H1 (cell line): ENCODE results near the gene SMARCA4. TPM values are rescaled to one million over a fixed set of nuclear protein-coding genes. Genes with fewer than 3 reads are reported as not detected.

Experiments
- CTCF ChIA-PET: fragments of 300-600 bp; sonication (Branson Sonifier 250); formaldehyde crosslinking; loops from one replicate; lab custom pipeline; 2021; ENCODE audit not compliant: partially characterized antibody; lab: Charles Lee
- POLR2A ChIA-PET: fragments of 300-600 bp; sonication (Branson Sonifier 250); formaldehyde crosslinking; loops from one replicate; lab custom pipeline; 2021; ENCODE audit warnings: inconsistent platforms; ENCODE audit not compliant: partially characterized antibody; lab: Charles Lee
- DNase-seq, 2 experiments: peaks; one replicate each; pipeline versions ENCODE4 v3.0.0 to v3.0.0-alpha.2; 2010 to 2022; ENCODE audit warnings: low spot score in 2 of 2, low read depth in 1 of 2, mixed read lengths in 1 of 2
- FAIRE-seq: peaks from 2 replicates; lab custom pipeline; 2011; peaks lifted over from hg19 to GRCh38; lab: Jason Lieb, UNC
- H2AFZ ChIP-seq: 2 replicates; pipeline ENCODE4 v1.8.1; 2012; ENCODE audit warnings: low read length, inconsistent platforms
- H2AK5ac ChIP-seq: 2 replicates; pipeline ENCODE4 v1.6.1; 2013; ENCODE audit warnings: low read depth, low read length
- H2BK120ac ChIP-seq: replicated peaks from 2 replicates; pipeline ENCODE3; 2013; ENCODE audit warnings: low read depth, low read length, inconsistent platforms
- H2BK12ac ChIP-seq: 2 replicates; pipeline ENCODE4 v1.6.1; 2013; ENCODE audit warnings: low read depth, low read length
- H2BK15ac ChIP-seq: 2 replicates; pipeline ENCODE4 v1.6.1; 2013; ENCODE audit warnings: low read length
- H2BK20ac ChIP-seq: 2 replicates; pipeline ENCODE4 v1.6.1; 2013; ENCODE audit warnings: low read length
- H2BK5ac ChIP-seq: 2 replicates; pipeline ENCODE4 v1.6.1; 2013; ENCODE audit warnings: low read depth, low read length
- H3K14ac ChIP-seq: 2 replicates; pipeline ENCODE4 v1.6.1; 2013; ENCODE audit warnings: inconsistent platforms; ENCODE audit not compliant: insufficient read length
- H3K18ac ChIP-seq: 2 replicates; pipeline ENCODE4 v1.6.1; 2013; ENCODE audit warnings: low read length; ENCODE audit errors: extremely low read depth
- H3K23ac ChIP-seq: 2 replicates; pipeline ENCODE4 v1.6.1; 2013; ENCODE audit warnings: inconsistent platforms; ENCODE audit not compliant: insufficient read length
- H3K23me2 ChIP-seq: 2 replicates; pipeline ENCODE4 v1.6.1; 2013; ENCODE audit warnings: low read depth, low read length
- H3K27ac ChIP-seq: 2 replicates; pipeline ENCODE4 v1.6.1; 2011; ENCODE audit warnings: low read depth, low read length, inconsistent platforms
- H3K27me3 ChIP-seq, 4 experiments: replicated peaks in 1 of 4; 1 replicate in 1 of 4; 2 replicates in 3 of 4; pipeline versions ENCODE4 v1.6.1 to v1.8.1; 2011 to 2013; ENCODE audit warnings: low read length in 3 of 4, mild to moderate bottlenecking in 3 of 4, inconsistent platforms in 2 of 4, mixed read lengths in 2 of 4, moderate library complexity in 1 of 4; ENCODE audit not compliant: control insufficient read depth in 3 of 4, insufficient read depth in 3 of 4; ENCODE audit errors: extremely low read depth in 1 of 4
- H3K36me3 ChIP-seq, 4 experiments: 2 replicates each; pipeline versions ENCODE4 v1.6.1 to v1.8.1; 2011 to 2013; ENCODE audit warnings: mild to moderate bottlenecking in 4 of 4, low read length in 3 of 4, moderate library complexity in 2 of 4, control low read depth in 1 of 4, inconsistent platforms in 1 of 4; ENCODE audit not compliant: insufficient read depth in 4 of 4, control insufficient read depth in 2 of 4
- H3K4ac ChIP-seq: replicated peaks from 2 replicates; pipeline ENCODE3; 2013; ENCODE audit warnings: low read length, low read depth, mixed read lengths, inconsistent platforms; ENCODE audit not compliant: insufficient read length
- H3K4me1 ChIP-seq, 4 experiments: replicated peaks in 1 of 4; 1 replicate in 1 of 4; 2 replicates in 3 of 4; pipeline versions ENCODE4 v1.6.1 to v1.8.1; 2011 to 2013; ENCODE audit warnings: low read length in 3 of 4, inconsistent platforms in 2 of 4, mixed read lengths in 1 of 4; ENCODE audit not compliant: insufficient read depth in 4 of 4, control insufficient read depth in 3 of 4
- H3K4me2 ChIP-seq, 2 experiments: 2 replicates each; pipeline versions ENCODE4 v1.6.1 to v1.8.1; 2011 to 2013; ENCODE audit warnings: low read depth in 2 of 2, low read length in 2 of 2, control low read depth in 1 of 2, inconsistent platforms in 1 of 2, mild to moderate bottlenecking in 1 of 2; ENCODE audit not compliant: insufficient read depth in 1 of 2
- H3K4me3 ChIP-seq, 4 experiments: fragments of 200-600, 300-600 bp in 1 of 4; sonication (generic), shearing (Covaris generic), sonication (Bioruptor Twin) in 1 of 4; 2 replicates each; pipeline versions ENCODE4 v1.5.1 to v1.8.1; 2011 to 2016; ENCODE audit warnings: low read length in 4 of 4, low read depth in 3 of 4, control low read depth in 2 of 4, inconsistent platforms in 2 of 4, mild to moderate bottlenecking in 2 of 4, mixed read lengths in 1 of 4, moderate library complexity in 1 of 4; ENCODE audit not compliant: insufficient read depth in 2 of 4; ENCODE audit errors: extremely low read depth in 1 of 4
- H3K56ac ChIP-seq: replicated peaks from 2 replicates; pipeline ENCODE3; 2013; ENCODE audit warnings: low read depth, mild to moderate bottlenecking, mixed read lengths, low read length, inconsistent platforms; ENCODE audit not compliant: insufficient read length
- H3K79me1 ChIP-seq: 2 replicates; pipeline ENCODE4 v1.6.1; 2013; ENCODE audit warnings: low read depth, low read length, control low read depth
- H3K79me2 ChIP-seq, 2 experiments: 2 replicates each; pipeline versions ENCODE4 v1.6.1 to v1.8.1; 2012 to 2013; ENCODE audit warnings: low read length in 2 of 2, mild to moderate bottlenecking in 2 of 2, inconsistent platforms in 1 of 2; ENCODE audit not compliant: insufficient read depth in 2 of 2, control insufficient read depth in 1 of 2
- H3K9ac ChIP-seq, 4 experiments: replicated peaks in 1 of 4; 1 replicate in 1 of 4; 2 replicates in 3 of 4; pipeline versions ENCODE4 v1.6.1 to v1.8.1; 2011 to 2013; ENCODE audit warnings: low read depth in 3 of 4, low read length in 3 of 4, control low read depth in 2 of 4, mild to moderate bottlenecking in 2 of 4, moderate library complexity in 2 of 4, inconsistent platforms in 1 of 4; ENCODE audit errors: extremely low read depth in 1 of 4
- H3K9me3 ChIP-seq, 2 experiments: 2 replicates each; pipeline versions ENCODE4 v1.6.1 to v1.8.1; 2012 to 2013; ENCODE audit warnings: mild to moderate bottlenecking in 2 of 2, moderate library complexity in 2 of 2, control low read depth in 1 of 2, inconsistent platforms in 1 of 2, low read depth in 1 of 2, low read length in 1 of 2, mixed read lengths in 1 of 2; ENCODE audit not compliant: insufficient read depth in 2 of 2
- H4K20me1 ChIP-seq, 2 experiments: replicated peaks in 1 of 2; 2 replicates each; pipeline versions ENCODE3 to v1.8.1; 2011 to 2013; ENCODE audit warnings: inconsistent platforms in 2 of 2, low read length in 2 of 2, mild to moderate bottlenecking in 1 of 2; ENCODE audit not compliant: insufficient read depth in 2 of 2, control insufficient read depth in 1 of 2
- H4K5ac ChIP-seq: 2 replicates; pipeline ENCODE4 v1.6.1; 2013; ENCODE audit warnings: low read length, low read depth, mixed read lengths, inconsistent platforms; ENCODE audit not compliant: insufficient read length
- H4K8ac ChIP-seq: 2 replicates; pipeline ENCODE4 v1.8.0; 2013; ENCODE audit warnings: mild to moderate bottlenecking, moderate library complexity, low read length, inconsistent platforms; ENCODE audit not compliant: insufficient read depth; ENCODE audit errors: extremely low read depth
- H4K91ac ChIP-seq: replicated peaks from 2 replicates; pipeline ENCODE3; 2013; ENCODE audit warnings: low read length, mixed read lengths, inconsistent platforms; ENCODE audit not compliant: insufficient read length
- BCL11A ChIP-seq, 2 experiments: IDR thresholded peaks; one replicate each; pipeline ENCODE4 v1.6.1; 2011; ENCODE audit warnings: low read depth in 2 of 2, low read length in 2 of 2, mild to moderate bottlenecking in 2 of 2
- BRCA1 ChIP-seq: IDR thresholded peaks from 2 replicates; pipeline ENCODE4 v1.6.1; 2012; ENCODE audit warnings: low read depth, low read length, improper control_type of control experiment
- CBX8 ChIP-seq: fragments of 300-800, 300-1000 bp; sonication (generic); IDR thresholded peaks from 2 replicates; pipeline ENCODE4 v1.7.1; 2016; ENCODE audit warnings: low read depth, low read length, borderline replicate concordance
- E2F6 ChIP-seq: IDR thresholded peaks from 2 replicates; pipeline ENCODE4 v1.6.1; 2012; ENCODE audit warnings: inconsistent platforms
- EZH2 ChIP-seq: fragments of 200-600 bp; sonication (generic); IDR thresholded peaks from 2 replicates; pipeline ENCODE4 v1.7.1; 2012; ENCODE audit warnings: low read depth, mild to moderate bottlenecking, moderate library complexity, low read length, inconsistent platforms; ENCODE audit not compliant: severe bottlenecking
- FOSL1 ChIP-seq: IDR thresholded peaks from 2 replicates; pipeline ENCODE4 v1.6.1; 2011; ENCODE audit warnings: mild to moderate bottlenecking, low read depth, low read length, moderate library complexity; ENCODE audit not compliant: insufficient read depth
- NANOG ChIP-seq: IDR thresholded peaks from 2 replicates; pipeline ENCODE4 v1.6.1; 2011; ENCODE audit warnings: low read length, low read depth, mild to moderate bottlenecking, inconsistent platforms; ENCODE audit not compliant: insufficient read depth, poor library complexity, severe bottlenecking
- POLR2A ChIP-seq, 2 experiments: IDR thresholded peaks; 1 replicate in 1 of 2; 2 replicates in 1 of 2; pipeline ENCODE4 v1.6.1; 2011; ENCODE audit warnings: low read depth in 2 of 2, low read length in 2 of 2, mild to moderate bottlenecking in 2 of 2; ENCODE audit errors: control extremely low read depth in 1 of 2
- RBBP5 ChIP-seq: IDR thresholded peaks from 2 replicates; pipeline ENCODE4 v1.7.1; 2012; ENCODE audit warnings: low read depth, mild to moderate bottlenecking, inconsistent platforms, low read length, moderate library complexity, borderline replicate concordance
- SP1 ChIP-seq: IDR thresholded peaks from 2 replicates; pipeline ENCODE4 v1.6.1; 2011; ENCODE audit warnings: low read depth, low read length
- TAF7 ChIP-seq: optimal IDR thresholded peaks from 2 replicates; pipeline ENCODE3; 2011; ENCODE audit warnings: low read depth, mild to moderate bottlenecking, inconsistent platforms, low read length, moderate library complexity, borderline replicate concordance
- TBP ChIP-seq: IDR thresholded peaks from 2 replicates; pipeline ENCODE4 v1.6.1; 2011; ENCODE audit warnings: low read depth, low read length, improper control_type of control experiment
- TCF12 ChIP-seq: IDR thresholded peaks from 2 replicates; pipeline ENCODE4 v1.6.1; 2011; ENCODE audit warnings: low read depth, mild to moderate bottlenecking, low read length
- WGBS, 2 experiments: shearing (Covaris generic) in 1 of 2; methylation state at CpG; one replicate each; pipeline versions ENCODE4 v1.1.6 to v1.1.7; 2013 to 2015; ENCODE audit warnings: low lambda C conversion rate in 2 of 2, mixed read lengths in 2 of 2, inconsistent platforms in 1 of 2, low coverage in 1 of 2, missing lambda C conversion rate in 1 of 2; ENCODE audit not compliant: insufficient replicate concordance in 2 of 2, insufficient coverage in 1 of 2, insufficient read length in 1 of 2; ENCODE audit errors: extremely low coverage in 1 of 2, missing lambda C conversion rate in 1 of 2; 5-methylcytosine and 5-hydroxymethylcytosine counted together
- polyA plus RNA-seq, 7 experiments: library from polyadenylated mRNA; depleted of rRNA in 3 of 7; stranded (reverse) in 5 of 7; unstranded in 2 of 7; fragments of >200 nt in 5 of 7; fragments of 200-250 nt in 2 of 7; gene quantifications; 1 replicate in 5 of 7; 2 replicates in 1 of 7; 4 replicates in 1 of 7; pipeline versions ENCODE4 v1.2.1 to v1.2.3, GENCODE V29; 2011 to 2013; ENCODE audit warnings: missing spikeins in 2 of 7, mixed read lengths in 2 of 7
- total RNA-seq: library from RNA; stranded (reverse); fragmentation: NEBNext Ultra II Directional; extraction: Animal tissue kit (Norgen Biotek cat#: 25700); gene quantifications from 2 replicates; pipeline ENCODE4 v1.2.1, GENCODE V29; 2021

The SMARCA4 gene
- total and polyA plus RNA-seq, 2 of the 8 experiments (the other 6 are each of a cell fraction or from before 2014, with no cell fraction given): 86.4 to 263 TPM

- no peak overlapping the region for H3K4me2 ChIP-seq
- no peak overlapping the region for H3K18ac ChIP-seq
- no peak overlapping the region for H3K27ac ChIP-seq
- POLR2A ChIA-PET: no interaction called here
- H4K20me1 ChIP-seq: peaks cover 23 to 37% of the 10 kb centered on the region in 2 experiments
- H3K4me1 ChIP-seq: peaks cover 0 to 3% (median 0%) of the 10 kb centered on the region in 4 experiments; a peak in 3 of 7 replicates
- no peaks in the 10 kb centered on the region for H3K27me3 ChIP-seq
- H3K79me1 ChIP-seq: peaks cover 5% of the 10 kb centered on the region
- H3K9me3 ChIP-seq: no peaks in the 10 kb centered on the region
- no peaks in the 10 kb centered on the region for H3K23me2 ChIP-seq
- no peak overlapping the region for H3K4ac ChIP-seq
- 78% methylated on average over 3 of the region's 3 CpGs; no CpG with 5 or more reads in 1 of the 2 experiments for WGBS, 2 experiments
- H2BK20ac ChIP-seq: no peak overlapping the region
- H4K5ac ChIP-seq: no peak overlapping the region
- H2AK5ac ChIP-seq: no peak overlapping the region
- FAIRE-seq (no peak), DNase-seq (no peak)
- no peak overlapping the region for H2BK12ac ChIP-seq
- H3K14ac ChIP-seq: no peak overlapping the region
- no peak overlapping the region for H3K9ac ChIP-seq
- no peak overlapping the region for H2BK15ac ChIP-seq
- H3K56ac ChIP-seq: no peak overlapping the region
- H2AFZ ChIP-seq: no peak overlapping the region
- peaks cover 28 to 89% (median 49%) of the 10 kb centered on the region in 4 experiments; a peak in 7 of 8 replicates for H3K36me3 ChIP-seq
- no peak overlapping the region for H4K91ac ChIP-seq
- no peak overlapping the region for H2BK120ac ChIP-seq
- H3K4me3 ChIP-seq: no peak overlapping the region
- H3K79me2 ChIP-seq: peaks cover 22 to 76% of the 10 kb centered on the region in 2 experiments
- H4K8ac ChIP-seq: no peak overlapping the region
- H2BK5ac ChIP-seq: no peak overlapping the region
- H3K23ac ChIP-seq: no peak overlapping the region
- CTCF ChIA-PET: no interaction called here
- no peak for TF ChIP-seq CBX8
- no peak for TF ChIP-seq E2F6
- no peak for TF ChIP-seq TCF12
- no peak for TF ChIP-seq TAF7
- no peak for TF ChIP-seq FOSL1
- TF ChIP-seq POLR2A (IDR thresholded peaks at IDR 0.05; ENCODE audit: control extremely low read depth in 1 of 2, low read depth in 2 of 2, low read length in 2 of 2): no peak
- no peak for TF ChIP-seq NANOG
- TF ChIP-seq BCL11A (IDR thresholded peaks at IDR 0.05; ENCODE audit: low read depth in 2 of 2, low read length in 2 of 2): no peak
- TF ChIP-seq RBBP5: no peak
- TF ChIP-seq BRCA1: no peak
- TF ChIP-seq EZH2: no peak
- TF ChIP-seq SP1: no peak
- TF ChIP-seq TBP: no peak
Measured at GRCh38 chr19:11098861-11099260, 138.0 kb downstream of the SMARCA4 start.
